Prostate gland (tissue), 2 donors: Measurements from ENCODE around the gene KIF2C. TPM values are rescaled to one million over a fixed set of nuclear protein-coding genes. Genes with fewer than 3 reads are reported as not detected.

Experiments
- DNase-seq: peaks from one replicate; pipeline ENCODE4 v3.0.0-alpha.2; 2019; ENCODE audit warnings: low spot score
- H3K27ac ChIP-seq, 2 donors: fragments of 200-600 bp; sonication (generic); 2 replicates each; pipeline ENCODE4 v1.5.1; 2017 to 2019
- H3K27me3 ChIP-seq: fragments of 200-600 bp; sonication (generic); replicated peaks from 2 replicates; pipeline ENCODE4 v1.5.1; 2019; ENCODE audit not compliant: insufficient read depth
- H3K36me3 ChIP-seq, 2 donors: fragments of 200-600 bp; sonication (generic); 1 replicate in 1 of 2; 2 replicates in 1 of 2; pipeline versions ENCODE4 v1.5.1 to v1.8.1; 2017 to 2019
- H3K4me1 ChIP-seq: fragments of 200-600 bp; sonication (generic); replicated peaks from 2 replicates; pipeline ENCODE4 v1.5.1; 2019
- H3K4me3 ChIP-seq, 2 donors: fragments of 200-600 bp; sonication (generic); 2 replicates each; pipeline ENCODE4 v1.5.1; 2017 to 2019
- H3K9me3 ChIP-seq: fragments of 200-600 bp; sonication (generic); 2 replicates; pipeline ENCODE4 v1.5.1; 2017
- POLR2A ChIP-seq: fragments of 450-650 bp; IDR thresholded peaks from one replicate; pipeline ENCODE4 v1.6.1; 2016; ENCODE audit warnings: antibody characterized with exemption, mild to moderate bottlenecking
- POLR2AphosphoS5 ChIP-seq: sonication (generic); formaldehyde crosslinking; IDR thresholded peaks from one replicate; pipeline ENCODE4 v1.6.1; 2017; ENCODE audit warnings: antibody characterized with exemption
- WGBS: methylation state at CpG from one replicate; pipeline ENCODE4 v1.1.5; 2018; 5-methylcytosine and 5-hydroxymethylcytosine counted together
- intact Hi-C: fragments of 100-400 bp; cut with DNase I; formaldehyde crosslinking; loops from one replicate; pipeline ENCODE4 v1.14.2; 2022
- total RNA-seq, 2 donors: library from RNA; depleted of rRNA; stranded (reverse); fragments of >200 nt; gene quantifications; one replicate each; pipeline ENCODE4 v1.1.0, GENCODE V29; 2016
- TF ChIP-seq, protein P1 (sequence below), 4 experiments: fragments of 200-600 bp in 2 of 4; fragments of 450-650 bp in 2 of 4; sonication (generic) in 2 of 4; IDR thresholded peaks; 1 replicate in 3 of 4; 2 replicates in 1 of 4; pipeline ENCODE4 v1.5.1; 2016 to 2019; ENCODE audit warnings: antibody characterized with exemption in 4 of 4, mild to moderate bottlenecking in 2 of 4, moderate library complexity in 2 of 4

The KIF2C gene
- total RNA-seq, 2 donors from 2014 or later, result 3.5 to 13.2 TPM

DNA sequence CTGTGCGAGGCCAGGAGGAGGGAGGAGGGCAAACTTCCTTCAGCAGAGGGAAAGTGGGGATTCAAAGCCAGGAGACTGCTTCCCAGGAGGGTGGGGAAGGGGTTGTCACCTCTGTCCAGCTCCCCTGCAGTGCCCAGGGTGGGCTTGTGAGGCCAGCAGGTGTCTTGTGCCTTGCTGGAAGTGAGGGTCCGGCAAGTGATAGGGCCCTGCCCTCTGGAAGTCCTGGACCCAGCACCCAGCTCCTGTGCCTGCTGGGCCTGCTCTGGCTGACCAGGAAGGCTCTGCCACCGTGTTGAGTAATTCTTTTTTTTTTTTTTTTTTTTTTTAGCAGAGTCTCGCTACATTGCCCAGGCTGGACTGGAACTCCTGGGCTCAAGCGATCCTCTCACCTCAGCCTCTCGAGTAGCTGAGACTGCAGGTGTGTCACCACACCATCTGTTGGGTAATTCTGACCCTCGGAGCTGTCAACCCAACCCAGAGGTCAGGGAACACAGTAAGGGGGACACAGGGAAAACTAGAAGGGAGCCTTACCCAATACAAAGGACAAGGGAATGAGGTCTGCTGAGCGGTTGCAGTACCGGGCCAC, 47.3 kb downstream of the KIF2C start:
- Histone ChIP-seq H3K36me3 (no peaks in the 10 kb centered on the region), H3K27me3 (no peaks in the 10 kb centered on the region), H3K9me3 (no peaks in the 10 kb centered on the region), H3K4me1 (no peaks in the 10 kb centered on the region), H3K27ac (peak overlapping the region in 1 of 2 donors; percentile 24), H3K4me3 (no peak overlapping the region)
- DNase-seq, result no peak
- TF ChIP-seq POLR2AphosphoS5, result no peak
- TF ChIP-seq, protein P1, sequence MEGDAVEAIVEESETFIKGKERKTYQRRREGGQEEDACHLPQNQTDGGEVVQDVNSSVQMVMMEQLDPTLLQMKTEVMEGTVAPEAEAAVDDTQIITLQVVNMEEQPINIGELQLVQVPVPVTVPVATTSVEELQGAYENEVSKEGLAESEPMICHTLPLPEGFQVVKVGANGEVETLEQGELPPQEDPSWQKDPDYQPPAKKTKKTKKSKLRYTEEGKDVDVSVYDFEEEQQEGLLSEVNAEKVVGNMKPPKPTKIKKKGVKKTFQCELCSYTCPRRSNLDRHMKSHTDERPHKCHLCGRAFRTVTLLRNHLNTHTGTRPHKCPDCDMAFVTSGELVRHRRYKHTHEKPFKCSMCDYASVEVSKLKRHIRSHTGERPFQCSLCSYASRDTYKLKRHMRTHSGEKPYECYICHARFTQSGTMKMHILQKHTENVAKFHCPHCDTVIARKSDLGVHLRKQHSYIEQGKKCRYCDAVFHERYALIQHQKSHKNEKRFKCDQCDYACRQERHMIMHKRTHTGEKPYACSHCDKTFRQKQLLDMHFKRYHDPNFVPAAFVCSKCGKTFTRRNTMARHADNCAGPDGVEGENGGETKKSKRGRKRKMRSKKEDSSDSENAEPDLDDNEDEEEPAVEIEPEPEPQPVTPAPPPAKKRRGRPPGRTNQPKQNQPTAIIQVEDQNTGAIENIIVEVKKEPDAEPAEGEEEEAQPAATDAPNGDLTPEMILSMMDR (IDR thresholded peaks at IDR 0.05), result no peak
- TF ChIP-seq POLR2A, result no peak
- intact Hi-C loops, result loop anchor here (5.0 kb wide), 1 partner anchor 55 kb away; the partner anchor contains the start of gene RNU5D-1
- 82% methylated on average over 9 of the region's 9 CpGs for WGBS

DNA sequence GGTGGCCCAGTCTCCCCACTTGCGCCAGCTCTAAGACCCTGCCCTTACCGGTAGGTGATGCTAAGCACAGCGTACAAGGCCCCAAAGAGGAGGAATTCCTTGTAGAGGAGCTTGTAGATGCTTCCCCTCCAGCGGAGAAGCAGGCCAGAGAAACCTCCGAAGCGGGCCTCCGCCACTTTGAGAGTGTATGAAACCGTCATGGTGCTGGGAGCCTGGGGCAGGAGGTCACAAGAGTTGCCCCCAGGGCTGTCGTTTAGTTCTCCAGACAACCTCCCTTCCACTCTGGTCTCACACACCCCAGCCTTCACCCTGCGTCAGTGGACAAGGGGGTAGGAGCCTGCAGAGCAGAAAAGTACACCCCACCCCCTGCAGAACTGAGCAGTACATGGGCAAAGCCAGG, 47.9 kb downstream of the KIF2C start:
- DNase-seq, result no peak
- Histone ChIP-seq H3K4me1 (no peaks in the 10 kb centered on the region), H3K27me3 (no peaks in the 10 kb centered on the region), H3K9me3 (no peaks in the 10 kb centered on the region), H3K27ac (no peak overlapping the region), H3K4me3 (no peak overlapping the region), H3K36me3 (no peaks in the 10 kb centered on the region)
- intact Hi-C loops, result loop anchor here (5.0 kb wide), 1 partner anchor 55 kb away; the partner anchor contains the start of gene RNU5D-1
- TF ChIP-seq, protein P1 (IDR thresholded peaks at IDR 0.05), result no peak
- 97% methylated on average over 10 of the region's 10 CpGs for WGBS

DNA sequence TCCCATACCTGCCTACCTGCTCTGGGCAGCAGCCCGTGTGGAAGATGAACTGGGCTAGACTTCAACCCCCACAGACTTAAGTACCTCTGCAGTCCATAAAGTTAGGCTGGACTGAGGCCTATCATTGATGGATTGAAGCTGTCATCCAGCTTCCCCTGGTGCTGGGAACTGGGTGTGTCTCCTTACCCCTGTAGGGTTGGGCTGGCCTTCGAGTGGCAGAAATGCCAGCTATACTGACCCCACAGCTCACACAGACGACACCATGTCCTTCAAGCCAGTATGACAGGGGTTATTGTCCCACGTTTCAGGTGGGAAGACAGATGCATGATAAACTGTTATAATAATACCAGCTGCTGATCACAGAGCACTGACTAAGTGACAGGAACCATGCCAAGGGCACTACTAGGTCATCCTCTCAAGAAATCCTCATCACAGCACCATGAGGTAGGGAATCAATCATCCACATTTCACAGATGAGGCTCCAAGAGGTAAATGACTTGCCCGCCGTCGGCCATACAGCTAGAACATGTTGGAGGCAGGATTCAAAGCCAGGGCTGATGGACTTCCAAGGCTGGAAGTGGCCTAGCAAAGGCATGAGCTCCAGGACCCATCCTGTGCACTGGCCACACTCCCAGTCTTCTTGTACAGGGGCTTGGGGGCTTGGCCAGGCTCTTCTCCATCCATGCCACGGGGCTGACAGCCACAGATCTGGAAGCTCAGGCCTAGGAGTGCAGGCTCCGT, 48.7 kb downstream of the KIF2C start, which contains the start of gene BEST4:
Gene BEST4, minus strand, starts transcription at position 51 of the 741 bp plus-strand sequence. CDS start 465 bp downstream, outside the sequence.
- 82% methylated on average over 9 of the region's 9 CpGs for WGBS
- TF ChIP-seq, protein P1 (IDR thresholded peaks at IDR 0.05), result no peak
- Histone ChIP-seq H3K36me3 (no peaks in the 10 kb centered on the region), H3K4me1 (no peaks in the 10 kb centered on the region), H3K4me3 (no peak within 1 kb of the TSS), H3K9me3 (no peaks in the 10 kb centered on the region), H3K27me3 (no peaks in the 10 kb centered on the region), H3K27ac (no peak within 1 kb of the TSS)
- DNase-seq, result no peak
- intact Hi-C loops, result loop anchor here (5.0 kb wide), 1 partner anchor 56 kb away; the partner anchor contains the start of gene RNU5D-1

DNA sequence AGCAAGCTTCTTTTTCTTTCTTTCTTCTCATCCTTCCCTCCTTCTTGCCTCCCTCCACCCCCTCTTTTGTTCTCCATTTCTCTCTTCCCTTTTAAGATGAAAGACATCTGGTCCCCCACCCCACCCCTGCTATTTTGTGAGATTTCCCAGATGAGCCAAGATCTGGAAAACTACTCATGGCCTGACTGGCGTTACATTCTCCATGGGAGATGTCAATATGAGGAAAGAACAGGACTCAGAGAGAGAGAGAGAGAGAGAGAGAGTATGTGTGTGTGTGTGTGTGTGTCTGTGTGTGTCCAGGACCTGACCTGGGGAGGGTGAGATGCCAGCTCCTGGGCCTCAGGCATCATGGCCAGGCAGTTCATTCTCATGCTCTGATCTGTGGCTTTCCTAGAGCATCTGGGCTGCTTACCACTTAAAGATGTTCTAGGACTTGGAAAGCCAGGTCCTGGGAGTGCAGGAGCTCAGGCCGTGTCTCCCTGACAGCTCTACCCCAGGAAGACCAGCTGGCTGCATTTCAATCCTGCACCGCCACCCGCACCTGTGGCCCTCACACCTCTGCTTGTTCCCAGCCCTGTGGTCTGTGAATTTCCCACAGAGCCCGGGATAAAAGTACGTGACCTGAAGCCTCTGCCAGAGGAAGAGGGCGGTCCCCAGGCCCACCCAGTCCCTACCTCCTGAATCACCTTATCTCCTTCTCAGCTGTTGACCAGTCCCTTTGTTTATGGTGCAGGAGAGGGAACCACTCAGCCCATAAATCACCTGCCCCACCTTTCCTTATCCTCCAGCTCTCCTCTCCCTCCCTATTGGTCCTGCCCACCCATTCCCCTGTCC, 51.5 kb downstream of the KIF2C start:
- no peak for DNase-seq
- no peaks in the 10 kb centered on the region for H3K9me3 ChIP-seq
- WGBS, result 71% methylated on average over 7 of the region's 7 CpGs
- no peaks in the 10 kb centered on the region for H3K27me3 ChIP-seq
- no peaks in the 10 kb centered on the region for H3K4me1 ChIP-seq
- no peaks in the 10 kb centered on the region for H3K36me3 ChIP-seq
- TF ChIP-seq POLR2A (no peak), POLR2AphosphoS5 (no peak)
- TF ChIP-seq, protein P1 (IDR thresholded peaks at IDR 0.05), result no peak
- H3K4me3 ChIP-seq, result no peak overlapping the region
- intact Hi-C loops, result no loop called here
- H3K27ac ChIP-seq, result no peak overlapping the region
